G401 (cell line): Measurements from ENCODE around the gene SLC2A4RG. TPM values are rescaled to one million over a fixed set of nuclear protein-coding genes. Genes with fewer than 3 reads are reported as not detected.

ENCODE experiments used
- DNase-seq: peaks from one replicate; pipeline ENCODE4 v3.0.0-alpha.2; 2015; ENCODE audit warnings: low spot score
- in situ Hi-C: cut with HindIII; loops from 2 replicates; pipeline ENCODE4 v1.10.0; 2016; ENCODE audit warnings: low sequenced_read_pairs, mixed read lengths
- total RNA-seq: library from RNA; depleted of rRNA; stranded (reverse); fragments of >200 nt; shearing (Covaris generic); gene quantifications from 2 replicates; pipeline ENCODE4 v1.2.3, GENCODE V29; 2014

Gene SLC2A4RG
- total RNA-seq, 1 experiment from 2014 or later = 71.8 TPM

GRCh38 chr20:63698739-63699465 lies 40.7 kb upstream of the SLC2A4RG start:
- DNase-seq = no peak
- in situ Hi-C loops = no loop called here

GRCh38 chr20:63699466-63700198 lies 39.9 kb upstream of the SLC2A4RG start:
- in situ Hi-C loops = no loop called here
- DNase-seq = no peak

DNA sequence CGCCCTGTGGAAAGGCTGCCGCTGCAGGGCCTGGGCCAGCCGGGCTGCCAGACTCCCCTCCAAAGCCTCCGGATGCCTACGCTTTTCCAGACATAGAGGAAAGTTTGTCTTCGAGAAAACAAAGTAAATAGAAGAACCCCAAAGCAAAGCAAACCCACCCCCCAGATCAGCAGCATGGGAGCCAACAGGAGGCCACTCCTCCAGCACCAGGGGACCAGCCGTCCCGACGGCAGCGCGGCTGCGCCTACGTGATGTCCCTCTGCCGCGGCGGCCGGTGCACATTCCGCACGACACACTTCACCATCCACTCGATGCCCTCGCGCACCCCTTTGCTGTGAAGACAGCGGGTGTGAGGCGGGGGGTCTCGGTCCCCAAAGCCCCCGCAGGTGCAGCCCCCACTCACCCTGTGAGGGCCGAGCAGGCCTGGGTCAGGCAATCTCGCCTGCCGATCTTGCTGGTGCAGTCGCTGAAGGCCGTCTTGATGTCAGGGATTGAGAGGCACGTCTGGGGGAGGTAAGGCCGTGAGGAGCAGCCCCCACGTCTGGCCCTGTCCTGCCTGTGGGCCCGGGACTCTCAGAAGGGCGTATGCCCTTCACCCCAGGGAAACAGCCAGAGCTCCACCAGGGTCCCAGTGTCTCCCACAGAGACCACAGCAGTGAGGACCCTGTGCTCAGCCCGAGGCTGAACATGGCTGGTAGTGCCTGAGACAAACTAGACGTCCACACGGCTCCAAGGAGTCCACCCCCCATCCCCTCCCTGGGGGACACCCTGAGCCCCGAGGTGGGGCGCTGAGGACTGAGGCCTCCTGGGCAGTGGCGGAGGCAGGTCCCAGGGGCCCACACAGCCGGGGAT lies 39.2 kb upstream of the SLC2A4RG start:
- in situ Hi-C loops = no loop called here
- DNase-seq = no peak

GRCh38 chr20:63701051-63701328 lies 38.6 kb upstream of the SLC2A4RG start:
- in situ Hi-C loops = no loop called here

GRCh38 chr20:63701329-63702035 lies 38.1 kb upstream of the SLC2A4RG start:
- in situ Hi-C loops = no loop called here
- DNase-seq = no peak

More at GRCh38 chr20:63701051-63701328, 38.6 kb upstream of the SLC2A4RG start:
- no peak for DNase-seq

DNA sequence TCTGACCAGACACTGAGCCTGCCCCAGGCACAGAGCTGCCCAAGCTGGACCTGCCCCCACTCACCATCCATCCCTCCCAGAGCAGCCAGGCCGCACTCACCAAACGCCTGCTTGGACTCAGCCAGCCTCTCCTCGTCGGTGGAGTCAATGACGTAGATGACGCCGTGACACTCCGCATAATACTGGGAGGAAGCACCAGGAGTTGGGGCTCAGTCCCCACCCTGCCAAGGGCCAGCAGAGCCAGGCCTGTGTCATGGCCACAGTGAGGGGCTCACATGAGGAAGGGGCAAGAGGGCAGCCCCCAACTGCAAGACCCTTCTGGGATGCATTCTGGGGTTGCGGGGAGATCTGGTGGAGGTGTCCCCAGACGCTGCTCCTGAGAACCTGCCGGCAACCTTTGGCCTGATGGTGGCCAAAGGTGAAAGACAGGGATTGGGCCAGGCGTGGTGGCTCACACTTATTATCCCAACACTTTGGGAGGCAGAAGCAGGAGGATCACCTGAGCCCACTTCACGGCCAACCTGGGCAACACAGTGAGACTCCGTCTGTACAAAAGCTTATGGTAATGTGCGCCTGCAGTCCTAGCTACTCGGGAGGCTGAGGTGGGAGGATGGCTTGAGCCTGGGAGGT lies 37.4 kb upstream of the SLC2A4RG start:
- in situ Hi-C loops = no loop called here
- DNase-seq = no peak

GRCh38 chr20:63702751-63703470 lies 36.7 kb upstream of the SLC2A4RG start:
- DNase-seq = no peak
- in situ Hi-C loops = no loop called here

DNA sequence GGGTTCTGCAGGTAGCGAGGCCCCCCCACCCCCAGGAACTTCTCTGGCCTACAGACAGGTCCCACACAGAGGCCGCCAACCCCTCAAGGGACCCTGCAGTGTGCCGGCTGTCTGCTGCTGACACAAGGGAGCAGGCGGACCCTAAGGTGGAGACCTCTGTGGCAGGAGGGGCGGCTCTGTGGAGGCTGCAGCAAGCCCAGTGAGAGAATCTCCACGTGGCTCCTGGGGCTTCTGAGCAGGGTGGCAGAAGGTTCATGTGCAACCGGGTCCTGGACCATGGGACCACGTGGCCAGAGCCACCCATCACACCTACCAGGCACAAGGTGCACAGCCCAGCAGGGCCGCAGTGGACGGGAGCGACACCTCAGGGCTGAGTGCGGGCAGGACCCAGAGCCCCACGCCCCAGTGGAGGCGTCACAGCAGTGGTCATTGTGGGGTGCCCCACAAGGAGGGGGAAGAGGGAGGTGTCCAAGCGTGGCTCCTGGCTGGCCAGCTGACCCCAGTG lies 36.1 kb upstream of the SLC2A4RG start:
- in situ Hi-C loops = no loop called here
- no peak for DNase-seq

GRCh38 chr20:63703976-63704748 lies 35.4 kb upstream of the SLC2A4RG start:
- DNase-seq = no peak
- in situ Hi-C loops = no loop called here

GRCh38 chr20:63704749-63705117 lies 34.8 kb upstream of the SLC2A4RG start:
- in situ Hi-C loops = no loop called here
- DNase-seq = no peak

- no peak for DNase-seq
- in situ Hi-C loops = no loop called here
These were observed 34.1 kb upstream of the SLC2A4RG start for GRCh38 chr20:63705232-63706026.

GRCh38 chr20:63706027-63706695 lies 33.4 kb upstream of the SLC2A4RG start:
- no peak for DNase-seq
- in situ Hi-C loops = no loop called here

DNA sequence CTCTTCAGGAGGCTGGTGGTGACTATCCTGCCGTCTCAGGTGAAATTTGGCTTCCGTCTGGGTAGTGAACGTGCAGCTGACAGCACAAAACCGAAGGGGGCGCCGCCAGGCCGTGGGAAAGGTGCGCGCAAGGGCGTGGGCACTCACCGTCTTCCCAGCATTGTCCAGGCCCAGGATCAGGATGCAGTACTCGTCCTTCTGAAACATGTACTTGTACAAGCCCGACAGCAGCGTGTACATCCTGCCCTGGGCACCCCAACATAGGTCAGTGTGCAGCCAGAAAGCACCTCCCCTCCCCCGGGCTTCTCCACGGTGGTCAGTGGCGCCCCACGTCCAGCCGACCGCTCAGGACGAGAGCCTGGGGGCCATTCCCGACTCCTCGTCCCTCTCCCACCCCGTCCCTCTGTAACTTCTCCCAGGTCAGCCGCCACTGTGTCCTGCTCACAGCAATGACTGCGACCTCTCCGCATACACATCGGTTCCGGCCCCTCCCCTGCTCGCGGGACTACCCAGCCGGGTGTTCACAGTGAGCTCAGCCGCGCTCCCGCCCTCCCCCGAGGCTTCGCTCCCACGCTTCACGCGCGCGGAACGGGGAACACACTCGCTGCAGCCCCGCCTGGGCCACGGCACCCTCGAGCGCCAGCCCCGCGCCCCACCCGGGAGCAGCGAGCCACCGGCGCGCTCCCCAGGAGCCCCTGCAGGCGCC lies 32.6 kb upstream of the SLC2A4RG start:
- in situ Hi-C loops = no loop called here
- peak; percentile 27 for DNase-seq

DNA sequence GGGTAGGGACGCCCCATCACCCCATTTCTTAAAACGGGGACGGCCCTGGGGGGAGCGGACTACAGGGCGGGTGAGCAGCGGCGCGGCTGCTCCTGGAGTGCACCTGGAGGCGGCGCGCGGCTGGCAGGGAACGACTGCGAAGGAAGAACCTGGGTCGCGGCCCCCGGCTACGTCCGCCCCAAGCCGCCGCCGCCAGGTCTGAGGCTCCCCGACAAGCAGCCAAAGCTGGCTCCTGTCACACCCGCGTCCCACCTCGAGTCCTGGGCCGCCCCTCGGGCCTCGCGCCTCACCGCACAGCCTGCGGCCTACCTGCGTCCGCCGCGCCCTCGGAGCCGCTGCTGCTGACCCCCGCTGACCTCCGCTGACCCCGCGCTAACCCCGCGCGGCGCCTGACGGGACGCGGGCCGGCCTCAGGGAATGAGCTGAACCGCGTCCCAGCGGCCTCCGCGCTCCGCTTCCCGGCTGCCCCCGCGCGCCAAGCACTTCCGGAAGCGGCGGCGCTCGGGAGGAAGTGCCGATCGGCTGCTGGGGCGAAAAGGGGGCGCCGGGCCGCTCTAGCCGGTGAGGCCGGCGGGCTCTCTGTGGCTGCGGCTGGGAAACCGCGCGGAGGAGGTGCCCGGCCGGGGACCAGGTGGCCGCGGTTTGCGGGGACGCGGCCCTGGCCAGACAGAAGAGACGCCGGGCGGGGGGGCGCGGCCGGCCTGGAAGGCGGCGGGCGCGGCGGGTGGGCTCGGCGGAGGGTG lies 31.8 kb upstream of the SLC2A4RG start, which contains the start of the genes ARFRP1 and ZGPAT:
ARFRP1 (minus strand) TSS at position 419 of the 743 bp plus-strand sequence. CDS start 885 bp downstream, outside the sequence.
ZGPAT (plus strand) TSS at position 482 of the 743 bp plus-strand sequence. CDS start 542 bp downstream, outside the sequence.
- in situ Hi-C loops = no loop called here
- DNase-seq = peak; percentile 82
